ENCODE data around the gene THSD4.

THSD4 gene

DNA sequence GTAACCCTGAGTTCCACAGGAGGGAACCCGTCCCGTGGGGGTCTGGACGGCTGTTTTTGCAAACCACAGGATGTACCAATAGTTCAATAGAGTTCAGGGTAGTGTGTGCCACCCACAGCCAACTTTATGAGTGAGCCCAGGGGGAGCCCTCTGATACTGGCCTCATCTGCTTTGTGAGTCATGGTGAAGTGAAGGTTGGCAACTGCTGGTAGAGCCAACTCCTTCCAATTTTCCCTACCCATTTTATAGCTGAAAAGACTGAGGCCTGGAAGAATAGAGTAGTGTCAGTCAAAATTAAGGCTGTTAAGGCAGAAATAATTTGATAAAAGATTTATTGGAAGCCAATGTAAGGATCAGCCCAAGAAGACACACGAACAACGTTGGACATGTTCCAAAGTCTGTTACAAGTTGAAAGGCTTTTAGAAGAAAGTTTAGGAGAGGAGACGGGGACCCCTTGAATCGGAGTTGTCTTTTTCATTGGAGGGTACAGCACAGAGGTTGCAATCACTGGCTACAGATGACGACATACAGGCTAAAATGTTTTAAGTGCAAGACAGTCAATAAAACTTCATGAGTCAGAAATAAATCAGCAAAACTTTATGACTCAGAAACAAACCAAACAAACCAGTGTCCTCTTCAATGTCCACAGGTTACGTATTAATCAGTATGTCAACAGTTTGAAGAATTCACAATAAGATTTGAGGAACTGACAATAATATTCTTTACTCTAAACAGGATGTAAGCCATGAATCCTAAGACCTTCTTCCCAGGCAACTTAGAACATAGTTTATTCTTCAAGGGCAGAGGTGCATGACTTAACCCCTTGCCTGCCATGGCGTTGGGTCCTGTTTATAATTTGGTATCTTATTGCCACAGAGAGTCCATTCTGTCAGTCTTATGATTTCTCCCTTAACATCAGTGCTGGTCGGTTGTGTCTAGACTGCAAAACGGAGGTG lies 632.1 kb downstream of the THSD4 start:
- no peak for DNase-seq

DNA sequence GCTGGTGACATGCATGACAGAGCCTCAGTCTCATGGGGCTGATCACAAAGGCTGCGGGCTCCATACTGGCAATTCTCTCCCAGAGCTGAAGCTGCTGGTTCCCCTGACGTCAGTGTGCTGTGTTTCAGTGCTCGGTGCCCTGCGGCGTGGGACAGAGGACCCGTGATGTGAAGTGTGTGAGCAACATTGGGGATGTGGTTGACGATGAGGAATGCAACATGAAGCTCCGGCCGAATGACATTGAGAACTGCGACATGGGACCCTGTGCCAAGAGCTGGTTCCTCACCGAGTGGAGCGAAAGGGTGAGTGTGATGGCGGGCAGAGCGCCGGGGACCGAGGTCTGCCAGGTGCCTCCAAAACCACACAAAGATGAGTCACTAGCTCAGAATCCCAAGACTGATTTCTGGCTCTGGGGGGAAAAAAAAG lies 633.0 kb downstream of the THSD4 start:
- no peak for DNase-seq

DNA sequence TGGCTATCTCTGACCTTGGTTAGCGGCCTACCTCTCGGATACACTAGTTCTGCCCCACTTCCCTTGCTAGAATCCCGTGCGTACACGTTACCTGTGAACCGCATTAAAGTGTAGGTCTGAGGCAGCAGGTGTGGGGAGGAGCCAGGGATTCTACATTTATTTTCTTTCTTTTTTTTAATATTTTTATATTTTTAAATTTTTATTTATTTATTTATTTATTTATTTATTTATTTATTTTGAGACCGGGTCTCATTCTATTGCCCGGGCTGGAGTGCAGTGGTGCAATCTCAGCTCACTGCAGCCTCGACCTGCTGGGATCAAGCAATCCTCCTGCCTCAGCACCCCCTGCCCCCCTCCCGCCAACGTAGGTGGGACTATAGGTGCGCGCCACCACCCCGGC lies 634.2 kb downstream of the THSD4 start:
- DNase-seq: no peak

DNA sequence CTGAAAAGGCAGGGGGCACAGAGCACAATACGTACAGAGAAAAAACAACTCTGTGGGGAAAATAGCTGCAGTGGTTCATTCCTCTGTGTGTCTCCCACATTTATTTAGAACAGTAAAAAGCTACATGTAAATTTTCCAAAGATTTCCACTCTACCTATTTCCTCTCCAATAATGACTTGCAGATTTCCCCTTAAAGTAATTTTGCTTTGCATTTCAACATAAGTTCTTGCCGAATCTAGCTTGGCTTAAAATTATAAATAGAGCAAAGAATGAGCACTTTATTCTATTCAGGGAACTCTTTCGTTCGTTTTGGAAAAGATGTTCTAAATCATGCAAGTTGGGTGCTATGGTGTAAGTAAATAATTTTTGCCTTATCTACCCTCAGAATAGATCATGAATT lies 636.9 kb downstream of the THSD4 start:
- no peak for DNase-seq

- no peak for DNase-seq
These were observed 637.5 kb downstream of the THSD4 start for GRCh38 chr15:71752604-71753289.

DNA sequence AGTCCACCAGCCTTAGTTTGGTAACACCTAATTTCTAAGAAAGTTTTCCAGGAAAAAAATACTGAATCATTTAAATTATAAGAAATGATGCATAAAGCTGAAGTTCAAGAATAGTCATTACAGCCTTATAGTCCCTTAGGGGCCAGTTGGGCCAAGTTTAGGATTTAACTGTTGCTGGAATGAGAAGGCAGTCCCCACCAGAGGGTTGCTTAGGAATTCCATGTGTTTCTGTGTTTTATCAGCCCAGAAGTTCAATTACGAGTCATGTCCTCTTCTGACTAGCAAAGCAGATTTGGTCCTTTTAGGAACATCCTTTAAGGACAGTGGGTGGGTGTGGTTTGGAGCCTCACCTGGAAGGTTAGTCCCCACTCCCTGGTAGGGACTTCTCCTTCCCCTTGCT lies 638.1 kb downstream of the THSD4 start:
- DNase-seq: no peak

DNA sequence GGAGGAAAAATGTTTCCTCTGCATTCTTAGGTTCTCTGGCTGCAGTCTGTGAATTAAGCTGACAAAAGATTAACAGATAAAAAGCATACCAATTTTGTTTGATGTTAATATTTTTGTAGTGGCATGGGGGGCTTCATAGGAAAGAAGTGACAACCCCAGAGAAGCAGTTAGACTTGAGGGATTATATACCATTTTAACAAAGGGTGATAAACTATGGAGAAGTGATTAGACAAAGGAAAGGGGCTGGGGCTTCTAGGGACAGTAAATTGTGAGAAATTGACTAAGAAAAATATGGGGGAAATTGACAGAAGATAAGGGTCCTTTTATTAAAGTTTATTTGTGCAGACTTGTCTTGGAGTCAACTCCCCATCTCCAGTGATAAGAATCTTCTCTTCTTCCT lies 639.4 kb downstream of the THSD4 start:
- DNase-seq: no peak

DNA sequence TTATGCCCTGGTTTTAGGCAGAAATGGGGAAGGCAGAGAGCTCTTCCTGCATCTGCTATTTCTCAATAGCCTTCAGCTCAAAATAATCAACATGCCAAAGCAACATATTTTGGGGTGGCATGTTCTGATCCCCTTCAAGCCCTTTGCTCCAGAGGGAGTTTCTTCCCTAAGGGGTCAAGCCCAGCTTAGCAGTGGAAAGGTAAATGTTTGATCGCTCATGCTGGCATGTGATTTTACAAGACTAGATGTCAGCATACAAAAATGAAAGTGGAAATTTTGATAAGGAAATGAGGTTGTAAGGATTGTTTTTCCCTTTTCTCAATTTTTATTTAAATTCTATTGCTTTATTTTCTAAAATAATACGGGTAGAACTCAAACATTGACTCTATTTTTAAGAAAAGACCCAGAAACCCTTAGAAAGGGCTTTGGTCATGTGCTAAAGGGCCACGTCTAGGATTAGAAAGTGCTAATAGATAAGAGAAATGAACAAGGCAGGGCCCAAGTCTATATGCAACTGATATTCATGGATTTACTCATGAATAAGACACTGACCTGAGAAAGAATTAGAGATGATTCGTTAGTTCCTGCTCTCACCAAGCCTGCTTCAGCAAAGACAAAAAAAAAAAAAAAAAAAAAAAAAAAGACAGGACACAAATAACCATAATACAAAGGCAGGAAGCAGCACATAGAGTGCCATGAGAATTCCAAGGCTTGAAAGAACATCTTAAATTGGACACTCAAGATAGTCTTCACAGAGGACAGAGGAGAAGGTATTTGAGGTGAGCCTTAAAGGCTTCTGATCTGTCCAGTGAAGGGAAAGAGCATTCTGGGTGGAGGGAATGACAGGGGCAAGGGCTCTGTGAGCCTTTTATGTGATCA lies 640.1 kb downstream of the THSD4 start:
- no peak for DNase-seq

GRCh38 chr15:71756599-71757352 lies 641.5 kb downstream of the THSD4 start:
- DNase-seq: no peak

DNA sequence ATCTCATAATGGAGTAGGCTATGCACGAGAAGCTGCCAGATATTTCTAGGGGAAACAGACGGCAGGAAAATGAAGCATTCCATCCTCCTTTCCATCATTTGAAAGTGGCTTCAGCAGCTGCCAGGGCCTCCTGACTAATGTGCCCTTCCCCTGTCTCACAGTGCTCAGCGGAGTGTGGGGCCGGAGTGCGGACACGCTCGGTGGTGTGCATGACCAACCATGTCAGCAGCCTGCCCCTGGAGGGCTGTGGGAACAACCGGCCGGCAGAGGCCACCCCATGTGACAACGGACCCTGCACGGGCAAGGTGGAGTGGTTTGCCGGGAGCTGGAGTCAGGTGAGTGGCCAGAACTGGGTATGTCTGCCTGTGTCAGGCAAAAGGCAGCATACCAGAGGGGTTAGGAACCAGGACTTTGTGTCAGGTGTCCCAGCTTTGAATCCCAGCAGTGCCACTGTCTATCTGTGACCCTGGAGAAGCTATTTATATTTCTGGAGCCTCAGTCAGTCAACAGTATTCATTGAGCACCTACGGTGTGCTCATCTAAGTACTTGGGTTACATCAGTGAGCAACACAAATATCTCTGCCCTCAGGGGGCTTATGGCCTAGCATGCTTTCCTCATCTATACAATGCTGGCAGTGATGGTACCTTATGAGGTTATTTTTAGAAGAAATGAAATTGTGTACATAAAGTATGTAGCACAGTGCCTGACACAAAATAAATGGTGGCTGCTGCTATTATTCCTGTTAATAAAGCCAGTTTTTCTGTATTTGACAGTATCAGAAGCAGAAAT lies 642.7 kb downstream of the THSD4 start:
- DNase-seq: no peak

DNA sequence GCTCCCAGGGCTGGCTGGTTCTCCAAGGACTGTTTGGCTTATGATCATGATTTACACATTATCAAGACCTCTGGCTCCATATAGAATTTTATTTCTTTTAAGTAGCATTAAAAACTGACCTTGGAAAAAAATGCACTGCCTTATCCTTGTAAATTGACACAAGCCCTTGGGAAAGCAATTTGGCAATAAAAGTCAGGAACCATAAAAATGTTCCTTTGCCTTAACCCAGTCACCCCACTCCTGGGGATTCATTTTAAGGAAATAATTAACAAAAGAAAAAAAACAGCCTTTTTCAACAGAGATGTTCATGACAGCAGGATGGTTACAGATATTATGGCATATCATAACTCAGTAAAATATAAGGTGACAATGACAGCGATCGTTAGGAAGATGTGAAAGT lies 643.4 kb downstream of the THSD4 start:
- no peak for DNase-seq

GRCh38 chr15:71760852-71761251 lies 645.6 kb downstream of the THSD4 start:
- DNase-seq: no peak

- no peak for DNase-seq
These were observed 646.4 kb downstream of the THSD4 start for GRCh38 chr15:71761649-71762048.

DNA sequence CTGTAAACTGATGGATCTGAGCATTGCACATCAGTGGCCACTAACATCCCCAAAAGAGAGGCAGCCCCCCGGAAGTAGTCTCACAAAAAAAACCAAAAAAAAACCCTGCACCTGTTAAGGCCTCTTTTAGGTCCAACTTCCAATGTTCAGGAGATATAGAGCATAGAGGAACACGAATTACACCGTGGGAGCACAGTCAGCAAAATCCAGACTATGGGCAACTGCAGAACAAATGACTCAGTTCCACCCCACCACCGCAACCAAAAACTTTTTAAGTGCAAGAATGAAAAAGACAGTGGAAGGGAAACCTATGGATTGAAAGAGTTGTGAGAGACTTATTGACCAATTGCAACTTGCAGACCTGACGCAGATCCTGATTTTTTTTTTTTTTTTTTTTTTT lies 652.9 kb downstream of the THSD4 start:
- DNase-seq: no peak

GRCh38 chr15:71773206-71773859 lies 658.1 kb downstream of the THSD4 start:
- no peak for DNase-seq

GRCh38 chr15:71775856-71776255 lies 660.6 kb downstream of the THSD4 start:
- DNase-seq: no peak

DNA sequence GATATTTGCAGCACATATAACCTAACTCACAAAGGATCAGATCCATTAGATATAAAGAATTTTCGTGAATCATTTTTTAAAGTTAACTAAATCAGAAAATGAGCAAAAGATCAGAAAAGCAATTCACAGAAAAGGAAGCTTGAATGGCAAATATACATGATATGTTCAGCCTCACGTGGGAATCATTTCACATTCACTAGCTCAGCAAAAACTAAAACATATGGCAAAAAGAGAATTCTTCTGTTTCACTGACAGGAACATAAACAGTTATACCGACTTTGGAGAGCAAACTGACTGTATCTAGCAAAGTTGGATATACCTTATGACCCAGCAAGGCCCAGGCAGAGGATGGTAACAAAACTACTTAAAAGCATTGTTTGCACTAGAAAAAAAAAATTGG lies 661.0 kb downstream of the THSD4 start:
- no peak for DNase-seq

- DNase-seq: no peak
These were observed 662.1 kb downstream of the THSD4 start for GRCh38 chr15:71777216-71777943.

DNA sequence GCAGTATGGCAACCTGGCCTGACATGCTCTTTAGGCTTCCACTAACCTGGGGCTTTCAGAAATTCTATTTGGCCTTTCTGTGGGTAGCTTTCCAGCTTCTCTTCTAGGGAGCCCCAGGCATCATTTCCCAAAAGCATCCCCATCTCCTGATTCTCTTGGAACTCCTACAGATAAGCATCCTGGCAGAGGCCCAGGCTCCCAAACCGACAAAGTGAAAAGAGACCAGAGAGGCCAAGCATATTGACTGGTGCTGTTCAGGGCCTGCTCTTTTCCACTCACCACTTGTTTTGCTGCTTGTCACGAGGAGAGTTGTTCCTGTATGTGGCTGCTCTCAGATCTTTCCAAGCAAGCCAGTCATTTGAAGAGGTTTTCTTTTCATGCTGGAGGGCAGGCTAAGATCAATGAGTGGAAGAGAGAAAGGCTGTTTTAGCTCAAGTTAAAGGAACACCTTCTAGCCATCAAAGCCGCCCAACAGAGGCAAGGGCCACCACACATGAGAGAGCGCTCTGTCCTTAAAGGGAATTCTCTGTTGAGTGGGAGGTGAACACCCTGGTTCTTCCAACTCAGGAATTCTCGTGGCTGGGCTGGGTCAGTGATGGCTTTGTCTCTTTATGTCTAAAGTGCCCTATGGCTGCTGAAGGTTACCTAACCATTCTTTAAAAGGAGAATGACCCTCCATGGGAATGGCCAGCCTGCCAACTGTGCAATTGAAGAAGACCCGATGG lies 664.0 kb downstream of the THSD4 start:
- no peak for DNase-seq
